Astrocyte (in vitro differentiated cells and primary cell): ENCODE data around the gene LYST. TPM values are rescaled to one million over a fixed set of nuclear protein-coding genes. Genes with fewer than 3 reads are reported as not detected.

Source experiments
- DNase-seq: peaks from one replicate; pipeline ENCODE4 v3.0.0-alpha.2; 2010; ENCODE audit warnings: low read depth
- FAIRE-seq: peaks from 2 replicates; lab custom pipeline; 2011; peaks lifted over from hg19 to GRCh38; lab: Jason Lieb, UNC
- H2AFZ ChIP-seq: 2 replicates; pipeline ENCODE4 v1.6.0; 2012; ENCODE audit warnings: low read depth, low read length, inconsistent platforms
- H3K27ac ChIP-seq: 2 replicates; pipeline ENCODE4 v1.5.1; 2011; ENCODE audit warnings: low read depth, low read length, inconsistent platforms
- H3K27me3 ChIP-seq: 2 replicates; pipeline ENCODE4 v1.6.0; 2011; ENCODE audit warnings: low read length, inconsistent platforms; ENCODE audit not compliant: insufficient read depth
- H3K36me3 ChIP-seq: 2 replicates; pipeline ENCODE4 v1.5.1; 2011; ENCODE audit warnings: low read length, inconsistent platforms; ENCODE audit not compliant: insufficient read depth
- H3K4me1 ChIP-seq: 2 replicates; pipeline ENCODE4 v1.5.1; 2011; ENCODE audit warnings: low read length, inconsistent platforms; ENCODE audit not compliant: insufficient read depth
- H3K4me2 ChIP-seq: 2 replicates; pipeline ENCODE4 v1.6.0; 2012; ENCODE audit warnings: low read length, inconsistent platforms
- H3K4me3 ChIP-seq: 2 replicates; pipeline ENCODE4 v1.5.1; 2011; ENCODE audit warnings: low read depth, mild to moderate bottlenecking, low read length, inconsistent platforms; ENCODE audit not compliant: insufficient read depth
- H3K79me2 ChIP-seq: 2 replicates; pipeline ENCODE4 v1.6.0; 2012; ENCODE audit warnings: mild to moderate bottlenecking, low read length, inconsistent platforms; ENCODE audit not compliant: insufficient read depth
- H3K9ac ChIP-seq: 2 replicates; pipeline ENCODE4 v1.6.0; 2012; ENCODE audit warnings: mild to moderate bottlenecking, low read length, inconsistent platforms
- H3K9me3 ChIP-seq: 2 replicates; pipeline ENCODE4 v1.5.1; 2012; ENCODE audit warnings: low read depth, mild to moderate bottlenecking, low read length, inconsistent platforms; ENCODE audit not compliant: insufficient read depth
- H4K20me1 ChIP-seq: 2 replicates; pipeline ENCODE4 v1.6.0; 2012; ENCODE audit warnings: low read length, inconsistent platforms; ENCODE audit not compliant: insufficient read depth
- H3K27ac Mint-ChIP-seq: one replicate; pipeline ENCODE4 v1.8.0; 2021; ENCODE audit warnings: mild to moderate bottlenecking, mixed read lengths; ENCODE audit not compliant: unreplicated experiment
- H3K27me3 Mint-ChIP-seq: one replicate; pipeline ENCODE4 v1.8.0; 2021; ENCODE audit warnings: low read depth, mixed read lengths; ENCODE audit not compliant: unreplicated experiment
- H3K36me3 Mint-ChIP-seq: one replicate; pipeline ENCODE4 v1.8.0; 2021; ENCODE audit warnings: low read depth, mixed read lengths; ENCODE audit not compliant: unreplicated experiment
- H3K4me1 Mint-ChIP-seq: one replicate; pipeline ENCODE4 v1.8.0; 2021; ENCODE audit warnings: low read depth, mixed read lengths; ENCODE audit not compliant: unreplicated experiment
- H3K4me3 Mint-ChIP-seq: one replicate; pipeline ENCODE4 v1.8.0; 2021; ENCODE audit warnings: mild to moderate bottlenecking, moderate library complexity, mixed read lengths; ENCODE audit not compliant: unreplicated experiment
- H3K9me3 Mint-ChIP-seq: one replicate; pipeline ENCODE4 v1.8.0; 2021; ENCODE audit warnings: mild to moderate bottlenecking, mixed read lengths; ENCODE audit not compliant: unreplicated experiment
- CTCF ChIP-seq: IDR thresholded peaks from 2 replicates; pipeline ENCODE4 v1.5.1; 2011; ENCODE audit warnings: low read depth, mild to moderate bottlenecking, inconsistent platforms, low read length, moderate library complexity; ENCODE audit not compliant: insufficient read depth
- EZH2 ChIP-seq: IDR thresholded peaks from 2 replicates; pipeline ENCODE4 v1.6.1; 2012; ENCODE audit warnings: mild to moderate bottlenecking, low read length, inconsistent platforms; ENCODE audit not compliant: insufficient read depth
- total RNA-seq: library from RNA; stranded (reverse); gene quantifications from 2 replicates; pipeline ENCODE4 v1.2.1, GENCODE V29; 2021

The LYST gene
- total RNA-seq, 1 donor from 2014 or later: 15.7 TPM

- Histone ChIP-seq H3K4me3 (no peak overlapping the region), H3K27me3 (no peaks in the 10 kb centered on the region), H3K4me2 (no peak overlapping the region), H3K9me3 (no peaks in the 10 kb centered on the region), H3K9ac (no peak overlapping the region), H3K79me2 (no peaks in the 10 kb centered on the region), H2AFZ (no peak overlapping the region), H3K27ac (no peak overlapping the region), H3K36me3 (no peaks in the 10 kb centered on the region), H4K20me1 (no peaks in the 10 kb centered on the region), H3K4me1 (peaks cover 7% of the 10 kb centered on the region)
- no peak for TF ChIP-seq CTCF
- TF ChIP-seq EZH2: no peak
- H3K9me3 Mint-ChIP-seq: no peaks in the 10 kb centered on the region
- no peaks in the 10 kb centered on the region for H3K27me3 Mint-ChIP-seq
- H3K4me1 Mint-ChIP-seq: peaks cover 6% of the 10 kb centered on the region
- no peak for DNase-seq
- no peak overlapping the region for H3K4me3 Mint-ChIP-seq
- FAIRE-seq: no peak
- H3K36me3 Mint-ChIP-seq: peaks cover 4% of the 10 kb centered on the region
- H3K27ac Mint-ChIP-seq: no peak overlapping the region
Measured at GRCh38 chr1:235822685-235823084, 44.0 kb downstream of the LYST start.

GRCh38 chr1:235821361-235821981, 45.2 kb downstream of the LYST start:
- no peak for FAIRE-seq

More at GRCh38 chr1:235821361-235821981, 45.2 kb downstream of the LYST start:
- peak overlapping the region; percentile 3 for H2AFZ ChIP-seq
- peaks cover 7% of the 10 kb centered on the region for H3K4me1 ChIP-seq
- no peak overlapping the region for H3K4me2 ChIP-seq
- no peaks in the 10 kb centered on the region for H3K9me3 ChIP-seq
- no peak overlapping the region for H3K9ac ChIP-seq
- peak overlapping the region; percentile 19 for H3K27ac ChIP-seq
- no peaks in the 10 kb centered on the region for H3K36me3 ChIP-seq
- no peaks in the 10 kb centered on the region for H4K20me1 ChIP-seq
- no peak overlapping the region for H3K4me3 ChIP-seq
- peaks cover 4% of the 10 kb centered on the region for H3K36me3 Mint-ChIP-seq
- no peak for TF ChIP-seq EZH2
- no peak for TF ChIP-seq CTCF
- no peaks in the 10 kb centered on the region for H3K27me3 Mint-ChIP-seq
- H3K27me3 ChIP-seq: no peaks in the 10 kb centered on the region
- peaks cover 6% of the 10 kb centered on the region for H3K4me1 Mint-ChIP-seq
- no peaks in the 10 kb centered on the region for H3K9me3 Mint-ChIP-seq
- DNase-seq: peak; percentile 66
- no peak overlapping the region for H3K27ac Mint-ChIP-seq
- no peaks in the 10 kb centered on the region for H3K79me2 ChIP-seq
- no peak overlapping the region for H3K4me3 Mint-ChIP-seq
